Lower leg skin (tissue), 3 donors: ENCODE results near the gene SLX4IP.

Experiments
- CTCF ChIP-seq, 3 donors: fragments of 450-650 bp; IDR thresholded peaks; one replicate each; pipeline ENCODE4 v1.5.1; 2016; ENCODE audit warnings: antibody characterized with exemption in 3 of 3, mild to moderate bottlenecking in 3 of 3, moderate library complexity in 2 of 3
- POLR2A ChIP-seq, 2 donors: fragments of 450-650 bp; IDR thresholded peaks; one replicate each; pipeline ENCODE4 v1.6.1; 2016 to 2017; ENCODE audit warnings: antibody characterized with exemption in 2 of 2, mild to moderate bottlenecking in 1 of 2, moderate library complexity in 1 of 2

GRCh38 chr20:10658876-10659632 lies 223.9 kb downstream of the SLX4IP start:
- no peak for TF ChIP-seq POLR2A (IDR thresholded peaks at IDR 0.05)
- TF ChIP-seq CTCF (IDR thresholded peaks at IDR 0.05), result no peak
